ENCODE measurements around the gene GCK.

DNA sequence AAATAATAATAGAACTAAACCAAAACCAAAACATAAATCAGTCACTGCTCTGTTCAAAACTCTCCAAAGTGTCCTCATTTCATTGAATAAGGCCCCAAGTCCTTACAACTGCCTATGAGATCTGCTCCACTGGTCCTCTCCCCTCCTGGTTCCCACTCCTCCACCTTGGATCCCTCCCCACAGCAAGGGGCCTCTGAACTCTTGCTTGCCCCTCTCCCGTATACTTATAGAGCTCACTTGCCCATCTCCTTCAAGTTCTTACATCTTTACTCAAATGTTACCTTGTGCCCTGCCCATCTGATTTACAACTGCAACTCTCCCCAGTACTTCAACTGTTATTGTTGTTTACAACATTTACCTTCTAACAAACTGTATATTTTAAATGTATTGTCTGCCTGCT lies 66.7 kb downstream of the GCK start:
- TF ChIP-seq POLR2A (IDR thresholded peaks at IDR 0.05) (no peak), CTCF (IDR thresholded peaks at IDR 0.05) (no peak)
